Heart right ventricle (tissue), 16 donors: ENCODE results near the gene ARHGAP35. TPM values are rescaled to one million over a fixed set of nuclear protein-coding genes. Genes with fewer than 3 reads are reported as not detected.

Source experiments
- ATAC-seq, 8 donors: fragments of 200-7000 bp; cut with Tn5 transposase; one replicate each; pipeline ENCODE4 v1.9.1; 2020; ENCODE audit warnings: mild to moderate bottlenecking in 8 of 8, moderate library complexity in 8 of 8, moderate number of reproducible peaks in 1 of 8
- DNase-seq, 2 donors: peaks; one replicate each; pipeline ENCODE4 v3.0.0-alpha.2; 2020
- H3K27ac ChIP-seq, 10 donors: fragments of 200-600 bp; sonication (generic) in 2 of 10; one replicate each; pipeline versions ENCODE4 v1.5.0 to v1.8.0; 2020 to 2022; ENCODE audit warnings: mild to moderate bottlenecking in 3 of 10
- H3K27me3 ChIP-seq, 7 donors: fragments of 200-600 bp; one replicate each; pipeline ENCODE4 v1.8.0; 2021 to 2022; ENCODE audit warnings: mild to moderate bottlenecking in 2 of 7
- H3K36me3 ChIP-seq, 9 donors: fragments of 200-600 bp; sonication (generic) in 1 of 9; one replicate each; pipeline versions ENCODE4 v1.5.0 to v1.8.0; 2020 to 2022; ENCODE audit warnings: mild to moderate bottlenecking in 2 of 9
- H3K4me1 ChIP-seq, 9 donors: fragments of 200-600 bp; sonication (generic) in 1 of 9; one replicate each; pipeline versions ENCODE4 v1.5.0 to v1.8.0; 2020 to 2022; ENCODE audit warnings: mild to moderate bottlenecking in 4 of 9
- H3K4me3 ChIP-seq, 10 donors: fragments of 200-600 bp; sonication (generic) in 2 of 10; one replicate each; pipeline versions ENCODE4 v1.5.0 to v1.8.0; 2020 to 2022; ENCODE audit warnings: mild to moderate bottlenecking in 7 of 10, moderate library complexity in 2 of 10
- H3K9me3 ChIP-seq, 11 donors: fragments of 200-600 bp in 10 of 11; sonication (generic) in 2 of 11; one replicate each; pipeline versions ENCODE4 v1.5.0 to v1.8.0; 2013 to 2022; ENCODE audit warnings: mild to moderate bottlenecking in 2 of 11, control low read depth in 1 of 11, moderate library complexity in 1 of 11
- WGBS, 2 donors: extraction: QIAGEN DNeasy Blood & Tissue Kit; methylation state at CpG; one replicate each; pipeline ENCODE4 v1.1.7; 2013; ENCODE audit warnings: inconsistent platforms in 1 of 2; 5-methylcytosine and 5-hydroxymethylcytosine counted together
- intact Hi-C, 10 donors: fragments of 100-400 bp; cut with DNase I; formaldehyde crosslinking; loops; one replicate each; pipeline versions ENCODE4 v1.11.1 to v1.14.2; 2022
- polyA plus RNA-seq, 2 donors: library from polyadenylated mRNA; stranded (reverse); fragments of 200-250 nt; gene quantifications; one replicate each; pipeline ENCODE4 v1.2.3, GENCODE V29; 2013
- total RNA-seq, 10 donors: library from RNA; stranded (reverse); fragmentation: NEBNext Ultra II Directional in 3 of 10; extraction: Animal tissue kit (Norgen Biotek cat#: 25700) in 3 of 10; gene quantifications; one replicate each; pipeline versions ENCODE4 v1.2.1 to v1.2.4, GENCODE V29; 2021 to 2023
- TF ChIP-seq, protein P1 (sequence below), 9 donors: fragments of 200-600 bp; sonication (generic) in 2 of 9; IDR thresholded peaks; one replicate each; pipeline versions ENCODE4 v1.5.0 to v1.8.0; 2021 to 2022; ENCODE audit warnings: antibody characterized with exemption in 9 of 9, mild to moderate bottlenecking in 5 of 9, moderate library complexity in 1 of 9
- donor health status: Arrhythmogenic right ventricular cardiomyopathy.
- donor health status: ischemic (EF 13 %, LVEDD 7.1; RV severe dilation, severe dysfunction).
- donor health status: healthy with polysubstance abuse.
- donor health status: DM: no; HTN: yes; CAD: no.
- donor health status: DM: no; HTN: no; CAD: no.
- donor health status: ischemic (EF 25% LVEDD 6.9; RV normal size, moderate dysfunction).
- donor health status: ischemic (EF 25% LVEDD 5.7; RV mildly dilated, moderate dysfunction).
- donor health status: healthy.
- donor health status: DM: yes; HTN: yes; CAD: no.
- donor health status: Ischemic cardiomyopathy.
- donor health status: ischemic (EF 35%, LVEDD 5.7; RV mildly dilated, moderate dysfunction).
- donor health status: nonischemic (EF 11% LVEDD 7.7; RV severe dilation, severe dysfunction).
- donor health status: DM: yes; HTN: yes; CAD: no.
- donor health status: PGD.
- donor health status: ischemic (EF 29% LVEDD 5.4; RV normal size, mild dysfunction).
- donor health status: nonischemic (EF 23%, LVEDD 6.1; RV moderate dilation, normal function).

ARHGAP35 gene
- total and polyA plus RNA-seq, 12 donors = 20.8 to 96.5 (median 73.2) TPM

DNA sequence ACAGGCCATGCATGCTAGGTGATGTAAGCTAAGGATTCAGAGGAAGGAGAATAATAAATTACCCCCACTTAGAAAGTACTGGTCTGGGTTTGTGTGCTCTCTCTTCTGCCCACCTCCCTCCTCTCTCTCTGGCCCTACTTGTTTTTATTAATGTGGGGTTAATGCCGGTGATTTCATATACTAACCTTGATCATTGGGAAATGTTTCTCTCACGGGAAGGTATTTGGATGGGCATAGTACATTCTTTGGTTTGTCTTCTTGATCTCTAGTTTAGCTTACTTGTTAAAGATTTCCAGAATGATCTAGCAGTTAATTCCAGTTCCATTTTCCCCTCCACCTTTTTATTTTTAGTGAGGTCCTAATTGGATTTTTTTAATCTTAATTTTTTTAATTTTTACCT lies 24.6 kb downstream of the ARHGAP35 start:
- ATAC-seq (no peak), DNase-seq (no peak)
- intact Hi-C loops = no loop called here
- Histone ChIP-seq H3K9me3 (peaks cover 0 to 8% (median 0%) of the 10 kb centered on the region in 11 donors), H3K4me3 (no peak overlapping the region), H3K27ac (no peak overlapping the region), H3K36me3 (no peaks in the 10 kb centered on the region), H3K4me1 (peaks cover 0 to 34% (median 17%) of the 10 kb centered on the region in 9 donors), H3K27me3 (no peaks in the 10 kb centered on the region)
- TF ChIP-seq, protein P1, sequence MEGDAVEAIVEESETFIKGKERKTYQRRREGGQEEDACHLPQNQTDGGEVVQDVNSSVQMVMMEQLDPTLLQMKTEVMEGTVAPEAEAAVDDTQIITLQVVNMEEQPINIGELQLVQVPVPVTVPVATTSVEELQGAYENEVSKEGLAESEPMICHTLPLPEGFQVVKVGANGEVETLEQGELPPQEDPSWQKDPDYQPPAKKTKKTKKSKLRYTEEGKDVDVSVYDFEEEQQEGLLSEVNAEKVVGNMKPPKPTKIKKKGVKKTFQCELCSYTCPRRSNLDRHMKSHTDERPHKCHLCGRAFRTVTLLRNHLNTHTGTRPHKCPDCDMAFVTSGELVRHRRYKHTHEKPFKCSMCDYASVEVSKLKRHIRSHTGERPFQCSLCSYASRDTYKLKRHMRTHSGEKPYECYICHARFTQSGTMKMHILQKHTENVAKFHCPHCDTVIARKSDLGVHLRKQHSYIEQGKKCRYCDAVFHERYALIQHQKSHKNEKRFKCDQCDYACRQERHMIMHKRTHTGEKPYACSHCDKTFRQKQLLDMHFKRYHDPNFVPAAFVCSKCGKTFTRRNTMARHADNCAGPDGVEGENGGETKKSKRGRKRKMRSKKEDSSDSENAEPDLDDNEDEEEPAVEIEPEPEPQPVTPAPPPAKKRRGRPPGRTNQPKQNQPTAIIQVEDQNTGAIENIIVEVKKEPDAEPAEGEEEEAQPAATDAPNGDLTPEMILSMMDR (IDR thresholded peaks at IDR 0.05) = no peak
- WGBS, 2 donors = 82 to 85% methylated on average over 2 of the region's 2 CpGs

DNA sequence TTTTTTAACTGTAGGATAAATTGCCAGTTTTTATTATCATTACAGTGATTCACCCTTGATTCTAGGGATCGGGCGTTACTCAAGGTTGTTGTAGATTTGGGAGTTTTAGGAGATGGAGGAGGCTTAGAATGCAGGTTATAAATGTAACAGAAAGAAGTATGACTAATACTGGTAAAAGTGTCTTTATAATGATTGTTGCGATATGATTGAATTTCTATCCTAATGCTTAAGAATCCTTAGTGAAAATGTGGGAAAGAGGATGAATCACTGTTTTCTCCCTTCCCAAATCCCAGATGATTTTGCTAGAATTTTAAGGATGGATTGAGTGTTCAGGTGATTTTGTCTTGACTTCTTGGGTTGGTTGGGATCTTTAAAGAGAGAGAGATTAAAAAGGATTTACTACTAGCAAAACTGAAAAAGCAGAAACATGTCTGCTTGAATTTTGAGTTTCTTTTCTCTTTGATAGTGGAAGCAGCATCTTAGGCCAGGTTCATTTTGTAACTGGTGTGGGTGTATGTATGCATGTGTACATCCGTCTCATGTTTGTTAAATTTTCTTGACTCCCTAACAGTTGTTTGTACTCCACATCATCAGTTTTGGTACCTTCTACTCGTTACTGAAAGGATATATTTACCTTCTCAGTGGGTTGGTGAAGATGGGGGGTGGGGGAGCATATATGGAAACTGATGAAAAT lies 25.9 kb downstream of the ARHGAP35 start:
- ATAC-seq (no peak), DNase-seq (no peak)
- peaks cover 0 to 8% (median 0%) of the 10 kb centered on the region in 11 donors for H3K9me3 ChIP-seq
- WGBS, 2 donors = 95 to 96% methylated on average over 5 of the region's 5 CpGs
- no peak overlapping the region for H3K27ac ChIP-seq
- H3K27me3 ChIP-seq = no peaks in the 10 kb centered on the region
- no peak overlapping the region for H3K4me3 ChIP-seq
- no peaks in the 10 kb centered on the region for H3K36me3 ChIP-seq
- TF ChIP-seq, protein P1 (IDR thresholded peaks at IDR 0.05) = no peak
- intact Hi-C loops = no loop called here
- peaks cover 3 to 39% (median 27%) of the 10 kb centered on the region in 9 donors for H3K4me1 ChIP-seq

DNA sequence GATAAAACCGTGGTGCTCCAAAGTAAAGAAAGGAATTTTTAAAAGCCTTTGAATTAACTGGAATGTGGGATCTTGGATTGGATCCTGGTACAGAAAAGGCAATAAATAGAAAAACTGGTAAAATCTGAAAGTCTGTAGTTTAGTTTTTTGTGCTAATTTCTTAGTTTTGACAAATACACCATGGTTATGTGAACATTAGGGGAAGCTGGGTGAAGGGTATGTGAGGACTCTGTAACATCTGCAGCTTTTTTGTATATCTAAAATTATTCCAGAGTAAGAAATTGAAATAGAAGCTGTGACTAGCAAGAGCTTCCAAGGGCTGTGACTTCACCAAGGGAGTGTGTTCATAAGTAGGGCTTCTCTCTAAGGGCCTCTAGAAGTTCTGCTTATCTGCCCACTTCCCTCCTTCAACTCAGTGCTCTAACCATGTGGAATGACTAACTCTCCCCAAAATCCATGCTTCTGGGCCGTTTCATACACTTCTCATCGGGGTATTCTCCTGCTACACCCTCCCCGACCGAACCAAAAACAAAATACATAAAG lies 26.5 kb downstream of the ARHGAP35 start:
- intact Hi-C loops = no loop called here
- 96 to 97% methylated on average over 5 of the region's 5 CpGs for WGBS, 2 donors
- Histone ChIP-seq H3K36me3 (no peaks in the 10 kb centered on the region), H3K27me3 (no peaks in the 10 kb centered on the region), H3K4me3 (no peak overlapping the region), H3K4me1 (peaks cover 3 to 38% (median 29%) of the 10 kb centered on the region in 9 donors), H3K27ac (no peak overlapping the region), H3K9me3 (peaks cover 0 to 8% (median 0%) of the 10 kb centered on the region in 11 donors)
- ATAC-seq (no peak), DNase-seq (no peak)
- TF ChIP-seq, protein P1 (IDR thresholded peaks at IDR 0.05) = no peak

DNA sequence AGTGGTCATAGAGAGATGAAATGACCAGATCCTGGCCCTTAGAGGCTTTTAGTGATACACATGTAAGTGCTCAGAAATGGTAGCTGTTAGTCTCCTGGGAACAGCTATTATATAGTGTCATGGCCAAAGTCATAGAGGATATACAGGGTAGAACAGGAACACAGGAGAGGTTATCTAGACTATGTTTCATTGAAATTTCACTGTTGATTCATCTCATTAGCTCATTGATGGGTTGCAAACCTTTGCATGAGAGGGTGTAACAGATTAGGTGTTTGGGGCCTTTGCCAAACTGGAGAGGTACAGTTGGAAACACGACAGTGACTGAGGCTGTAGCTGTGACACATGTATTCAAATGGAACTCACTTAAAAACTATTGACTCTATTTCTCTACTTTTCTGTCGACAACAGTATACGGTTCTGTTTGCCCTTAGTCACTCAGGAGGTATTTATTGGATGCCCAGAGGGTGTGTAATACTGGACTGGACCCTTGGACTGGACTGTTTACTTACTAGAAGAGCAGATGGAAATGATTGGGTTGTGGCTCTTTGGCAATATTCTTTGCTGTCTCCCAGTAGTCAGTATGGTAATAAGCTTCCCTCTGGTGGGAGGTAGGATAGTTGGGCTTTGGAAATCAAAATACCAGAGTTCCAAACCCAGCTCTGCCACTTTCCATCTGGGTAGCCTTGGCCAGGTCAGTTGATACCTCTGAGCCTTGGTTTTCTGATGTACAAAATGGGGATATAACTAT lies 29.8 kb downstream of the ARHGAP35 start:
- intact Hi-C loops = no loop called here
- DNase-seq (no peak), ATAC-seq (peak in 4 of 8 donors; percentile 18 to 56 (median 32))
- TF ChIP-seq, protein P1 (IDR thresholded peaks at IDR 0.05) = no peak
- peaks cover 0 to 8% (median 0%) of the 10 kb centered on the region in 11 donors for H3K9me3 ChIP-seq
- H3K27ac ChIP-seq = peak overlapping the region in 2 of 10 donors; percentile 16 to 25
- H3K27me3 ChIP-seq = no peaks in the 10 kb centered on the region
- H3K4me3 ChIP-seq = no peak overlapping the region
- H3K4me1 ChIP-seq = peaks cover 3 to 48% (median 23%) of the 10 kb centered on the region in 9 donors
- 42 to 52% methylated on average over 3 of the region's 3 CpGs for WGBS, 2 donors
- no peaks in the 10 kb centered on the region for H3K36me3 ChIP-seq
